Mononuclear cell (primary cell): ENCODE results near the gene KLHL2. TPM values are rescaled to one million over a fixed set of nuclear protein-coding genes. Genes with fewer than 3 reads are reported as not detected.

Experiments
- H3K27me3 ChIP-seq: 2 replicates; pipeline ENCODE4 v1.6.0; 2011; ENCODE audit warnings: low read length, control low read depth; ENCODE audit not compliant: insufficient read depth
- H3K4me1 ChIP-seq: 2 replicates; pipeline ENCODE4 v1.5.1; 2011; ENCODE audit warnings: mild to moderate bottlenecking, low read length, control low read depth; ENCODE audit not compliant: insufficient read depth
- H3K4me3 ChIP-seq: 2 replicates; pipeline ENCODE4 v1.5.1; 2011; ENCODE audit warnings: mild to moderate bottlenecking, low read length, moderate library complexity
- H3K9me3 ChIP-seq: 2 replicates; pipeline ENCODE4 v1.5.1; 2011; ENCODE audit warnings: low read depth, mild to moderate bottlenecking, control low read depth, low read length
- total RNA-seq: library from RNA; depleted of rRNA; stranded (reverse); fragments of >200 nt; gene quantifications from one replicate; pipeline ENCODE4 v1.2.3, GENCODE V29; 2012

Gene KLHL2
- total RNA-seq, 1 donor: 42.2 TPM

DNA sequence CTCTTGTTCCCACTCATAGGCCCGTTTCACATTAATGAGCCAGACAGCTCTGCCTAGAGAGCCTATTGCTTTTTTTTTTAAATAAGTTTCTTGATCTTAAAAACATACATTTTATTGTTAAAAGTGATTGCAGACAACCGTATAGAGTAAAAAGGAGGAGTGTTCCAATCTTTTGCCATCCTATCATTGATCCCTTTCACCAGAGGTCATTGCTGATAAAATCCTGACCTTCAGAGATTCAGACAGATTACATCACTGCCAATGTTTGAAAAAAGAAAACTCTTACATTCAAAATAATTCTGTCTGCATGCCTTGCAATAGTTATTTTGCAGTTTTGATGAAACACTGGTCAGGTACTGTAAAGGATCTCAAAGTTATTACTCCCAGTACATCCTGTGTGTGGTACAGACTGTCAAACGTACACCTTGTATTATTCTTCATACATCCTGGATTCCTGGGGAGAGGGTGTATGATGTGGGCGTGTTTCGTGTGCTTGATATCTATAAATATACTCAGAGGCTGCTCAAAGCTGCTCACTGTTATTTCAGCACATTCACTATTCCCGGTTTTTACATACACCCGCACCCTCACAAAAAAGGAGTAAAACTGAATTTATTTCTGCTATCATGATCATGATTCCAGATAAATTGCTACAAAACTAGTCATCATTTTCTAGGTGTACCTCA, 15.4 kb upstream of the KLHL2 start:
- Histone ChIP-seq H3K4me1 (no peaks in the 10 kb centered on the region), H3K27me3 (no peaks in the 10 kb centered on the region), H3K4me3 (no peak overlapping the region), H3K9me3 (no peaks in the 10 kb centered on the region)

DNA sequence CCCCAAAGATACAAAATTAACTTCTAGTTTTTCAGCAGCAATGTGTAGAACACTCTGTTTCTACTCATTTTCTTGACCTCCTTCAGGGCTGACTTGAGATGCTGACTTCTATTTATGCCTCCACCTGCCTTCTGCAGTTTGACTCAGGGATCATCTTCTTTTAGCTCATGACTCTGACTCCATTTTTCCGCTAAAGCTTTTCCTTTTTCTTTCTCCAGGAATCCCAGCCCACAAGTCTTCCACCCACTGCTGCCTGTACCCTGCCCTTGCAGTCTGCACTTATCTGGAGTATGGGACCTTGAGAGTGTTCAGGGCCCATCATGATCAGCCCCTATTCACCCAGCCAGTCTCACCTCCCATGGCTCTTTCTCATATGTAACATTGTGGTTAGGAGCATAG, 14.9 kb upstream of the KLHL2 start:
- H3K9me3 ChIP-seq: no peaks in the 10 kb centered on the region
- no peaks in the 10 kb centered on the region for H3K27me3 ChIP-seq
- no peak overlapping the region for H3K4me3 ChIP-seq
- H3K4me1 ChIP-seq: no peaks in the 10 kb centered on the region

DNA sequence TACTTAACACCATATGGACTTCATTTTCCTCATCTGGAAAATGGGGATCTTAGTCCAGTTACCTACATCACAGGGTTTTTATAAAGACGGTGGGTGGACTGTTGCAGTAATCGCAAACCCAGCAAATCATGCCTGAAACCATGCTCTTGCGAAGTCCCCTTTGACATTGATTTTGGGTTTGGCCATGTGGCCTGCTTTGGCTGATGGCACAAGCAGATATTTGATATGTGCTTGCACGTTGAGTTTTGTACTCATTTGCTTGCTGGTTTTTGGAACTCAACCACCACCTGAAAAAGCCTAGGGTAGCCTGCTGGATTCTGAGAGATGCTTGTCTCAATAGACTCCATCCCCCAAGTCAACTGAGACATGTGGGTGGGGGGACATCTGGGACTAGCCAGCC, 14.4 kb upstream of the KLHL2 start:
- Histone ChIP-seq H3K4me3 (no peak overlapping the region), H3K9me3 (no peaks in the 10 kb centered on the region), H3K27me3 (no peaks in the 10 kb centered on the region), H3K4me1 (no peaks in the 10 kb centered on the region)

DNA sequence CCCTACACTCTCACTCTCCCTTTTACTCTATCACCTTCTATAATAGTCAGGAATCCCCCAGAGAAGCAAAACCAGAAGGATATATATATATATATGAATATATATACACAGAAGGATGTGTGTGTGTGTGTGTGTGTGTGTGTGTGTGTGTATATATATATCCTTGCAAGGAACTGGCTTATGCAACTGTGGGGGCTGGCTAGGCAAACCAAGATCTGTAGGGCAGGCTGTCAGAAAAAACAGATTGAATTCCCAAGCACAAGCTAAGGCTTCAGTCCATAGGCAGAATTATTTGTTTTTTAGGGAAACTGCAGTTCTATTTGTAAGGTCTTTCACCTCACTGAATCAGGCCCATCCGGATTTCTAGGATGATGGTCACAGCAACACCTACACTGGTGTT, 13.0 kb upstream of the KLHL2 start:
- Histone ChIP-seq H3K4me3 (no peak overlapping the region), H3K9me3 (no peaks in the 10 kb centered on the region), H3K4me1 (no peaks in the 10 kb centered on the region), H3K27me3 (no peaks in the 10 kb centered on the region)

GRCh38 chr4:165198329-165198728, 9.0 kb upstream of the KLHL2 start:
- no peak overlapping the region for H3K4me3 ChIP-seq
- no peaks in the 10 kb centered on the region for H3K4me1 ChIP-seq
- H3K9me3 ChIP-seq: no peaks in the 10 kb centered on the region
- no peaks in the 10 kb centered on the region for H3K27me3 ChIP-seq

DNA sequence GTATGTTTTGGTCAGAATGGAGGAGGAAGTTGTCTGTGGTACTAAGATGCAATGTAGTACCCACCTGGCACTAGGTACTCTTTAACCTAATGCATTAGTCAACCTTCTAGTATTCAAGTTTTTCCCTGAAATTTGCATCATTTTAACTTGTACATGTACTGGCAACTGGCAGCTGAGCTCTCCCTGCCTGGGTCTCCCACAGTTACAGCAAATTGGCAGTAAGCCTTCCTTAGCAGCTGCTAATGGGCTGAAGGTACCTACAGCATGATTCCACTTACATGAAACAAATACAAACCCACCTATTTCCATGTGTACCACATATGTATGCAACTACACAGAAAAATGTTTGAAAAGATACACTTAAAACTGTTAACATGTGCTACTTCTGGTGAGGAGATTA, 8.1 kb upstream of the KLHL2 start:
- Histone ChIP-seq H3K4me3 (no peak overlapping the region), H3K9me3 (no peaks in the 10 kb centered on the region), H3K4me1 (peaks cover 6% of the 10 kb centered on the region)

DNA sequence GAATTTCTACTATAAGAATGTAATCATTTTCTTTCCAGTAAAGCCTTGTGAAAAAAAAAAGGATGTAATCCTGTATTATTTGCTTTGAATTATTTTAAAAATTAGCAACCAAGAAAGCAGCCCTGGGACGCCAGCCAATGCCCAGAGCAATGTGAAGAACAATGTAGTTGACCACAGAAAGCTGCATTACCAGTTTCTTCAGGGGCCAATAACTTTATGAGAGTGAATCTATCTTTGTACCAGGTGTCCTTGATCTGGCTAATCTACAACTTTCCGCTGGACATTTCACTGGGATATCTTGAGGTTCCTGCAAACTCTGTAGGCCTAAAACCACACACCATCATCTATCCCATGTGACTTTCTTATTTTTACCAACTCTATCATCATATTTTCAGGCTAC, 7.6 kb upstream of the KLHL2 start:
- Histone ChIP-seq H3K27me3 (no peaks in the 10 kb centered on the region), H3K4me1 (peaks cover 11% of the 10 kb centered on the region), H3K4me3 (no peak overlapping the region), H3K9me3 (no peaks in the 10 kb centered on the region)

More for the DNA sequence above, 8.1 kb upstream of the KLHL2 start:
- H3K27me3 ChIP-seq: no peaks in the 10 kb centered on the region

DNA sequence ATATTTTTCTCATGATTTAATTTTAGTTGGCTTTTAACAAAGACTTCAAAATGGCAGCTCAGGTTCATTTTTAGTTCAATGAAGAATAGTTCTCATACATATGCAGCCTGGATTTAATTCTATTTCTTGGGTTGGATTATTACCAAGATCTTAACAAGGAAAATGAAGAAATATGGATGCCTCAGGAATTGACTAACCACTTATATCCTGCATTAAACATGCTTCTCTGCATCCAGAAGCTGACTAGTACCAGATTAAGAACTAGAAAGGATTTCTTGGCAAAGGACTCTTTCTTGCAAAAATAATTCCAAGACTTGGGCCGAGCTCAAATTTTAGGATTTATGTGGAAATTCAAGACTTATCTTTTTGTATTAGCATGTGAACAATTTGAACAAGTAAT, 5.6 kb upstream of the KLHL2 start:
- Histone ChIP-seq H3K4me1 (peaks cover 32% of the 10 kb centered on the region), H3K4me3 (no peak overlapping the region), H3K9me3 (no peaks in the 10 kb centered on the region), H3K27me3 (no peaks in the 10 kb centered on the region)

DNA sequence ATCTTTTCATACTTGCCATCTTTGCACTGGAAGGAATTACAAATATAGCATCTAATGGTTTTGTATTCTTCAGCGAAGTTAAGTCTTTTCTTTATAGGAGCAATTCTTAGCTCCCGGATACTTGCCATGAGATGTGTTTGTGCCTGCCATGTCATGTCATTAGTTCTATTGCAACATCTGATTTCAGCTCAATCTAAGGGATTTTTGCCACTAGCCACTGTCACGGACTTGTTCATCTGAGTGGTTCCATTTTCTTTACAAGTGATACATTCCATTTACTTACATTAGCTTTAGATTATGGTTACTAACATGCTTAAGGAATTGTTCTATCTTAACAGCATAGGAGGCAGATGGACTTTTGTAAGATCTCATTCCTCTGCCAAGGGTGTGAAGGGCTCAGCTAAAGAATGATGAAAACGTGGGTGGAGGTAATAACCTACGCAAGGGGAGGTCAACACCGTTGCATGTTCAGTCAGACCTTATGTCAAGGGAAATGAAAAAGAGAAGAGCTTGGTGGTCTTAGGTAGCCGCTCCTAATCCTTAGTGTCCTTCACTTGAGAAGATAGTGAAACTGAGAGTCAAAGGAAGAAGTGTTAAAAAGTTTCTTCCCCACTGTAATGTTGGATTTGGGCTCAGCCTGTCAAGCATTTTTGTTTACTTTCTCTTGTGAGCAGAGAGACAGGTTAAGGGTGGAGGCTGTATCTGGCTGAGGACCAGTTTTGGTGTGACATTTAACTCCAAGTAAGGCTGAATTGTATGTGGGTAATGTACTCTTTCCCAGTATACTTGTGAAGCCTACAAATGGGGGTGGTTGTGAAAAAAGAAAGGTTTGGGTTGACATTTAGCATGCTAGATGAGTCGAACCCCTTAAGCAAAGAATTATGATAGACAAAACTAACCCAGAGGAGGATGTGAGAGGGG, 3.6 kb upstream of the KLHL2 start:
- Histone ChIP-seq H3K4me3 (no peak overlapping the region), H3K4me1 (peaks cover 42% of the 10 kb centered on the region), H3K9me3 (no peaks in the 10 kb centered on the region), H3K27me3 (no peaks in the 10 kb centered on the region)

DNA sequence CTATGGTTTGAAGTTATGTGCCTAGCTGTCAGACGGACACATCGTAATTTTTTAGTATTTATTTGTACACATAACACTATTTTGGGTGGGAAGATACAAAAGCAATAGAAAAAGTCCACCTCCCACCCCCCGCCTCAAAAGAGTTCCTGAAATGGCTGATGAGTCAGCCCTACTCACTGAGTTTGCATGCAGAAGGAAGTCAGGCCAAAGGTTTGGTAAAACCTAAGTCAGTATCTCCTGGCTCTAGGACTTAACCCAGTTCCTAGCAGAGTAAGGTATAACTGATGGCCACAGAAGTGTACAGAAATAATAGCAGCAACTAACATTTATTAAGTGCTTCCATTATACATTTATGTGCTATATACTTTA, 2.9 kb upstream of the KLHL2 start:
- H3K4me1 ChIP-seq: peaks cover 48% of the 10 kb centered on the region
- H3K27me3 ChIP-seq: no peaks in the 10 kb centered on the region
- H3K9me3 ChIP-seq: no peaks in the 10 kb centered on the region
- no peak overlapping the region for H3K4me3 ChIP-seq

DNA sequence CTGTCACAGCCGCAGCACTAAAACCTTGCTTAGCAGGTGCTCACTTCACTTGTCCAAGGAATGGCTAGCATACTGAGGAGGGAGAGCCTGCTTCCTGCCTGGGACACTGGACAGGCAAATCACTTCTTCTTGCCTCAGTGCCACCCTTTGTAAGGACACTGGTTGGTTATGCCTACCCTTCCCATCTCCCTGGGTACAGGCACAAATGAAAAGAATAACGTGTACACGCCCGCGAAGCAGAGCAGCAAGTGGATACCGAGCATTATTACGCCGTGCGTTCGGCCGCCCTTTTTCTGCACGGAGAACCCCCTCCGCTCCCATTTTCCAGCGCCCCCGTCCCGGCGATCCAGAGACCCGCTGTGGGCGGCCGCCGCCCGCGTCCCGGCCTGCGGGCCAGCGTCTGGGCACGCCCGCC, 338 bp upstream of the KLHL2 start:
- Histone ChIP-seq H3K9me3 (no peaks in the 10 kb centered on the region), H3K4me3 (peak overlapping the region; percentile 69), H3K27me3 (no peaks in the 10 kb centered on the region), H3K4me1 (peaks cover 61% of the 10 kb centered on the region)

DNA sequence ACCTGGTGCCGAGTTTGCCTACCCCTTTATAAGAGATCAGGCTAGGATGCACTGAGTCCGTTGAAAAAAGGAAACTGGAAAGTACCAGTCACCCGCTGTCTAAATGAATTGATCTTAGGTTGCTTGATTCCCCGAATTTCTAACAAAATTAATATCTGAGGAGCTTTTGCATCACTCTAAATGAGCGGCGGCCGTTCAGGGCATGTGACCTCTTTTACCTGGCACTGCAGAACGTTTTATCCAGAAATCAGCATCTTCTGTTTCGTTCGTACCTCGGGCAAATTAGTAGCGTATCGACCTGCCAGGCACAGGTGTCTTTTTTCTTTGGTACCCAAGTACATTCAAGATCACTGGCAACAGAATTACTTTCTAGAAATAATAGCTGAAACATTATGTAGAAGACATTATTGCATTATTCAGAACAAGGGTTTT, 876 bp downstream of the KLHL2 start:
- no peaks in the 10 kb centered on the region for H3K9me3 ChIP-seq
- peaks cover 61% of the 10 kb centered on the region for H3K4me1 ChIP-seq
- no peaks in the 10 kb centered on the region for H3K27me3 ChIP-seq
- H3K4me3 ChIP-seq: peak overlapping the region; percentile 69

GRCh38 chr4:165208741-165209388, 1.5 kb downstream of the KLHL2 start:
- Histone ChIP-seq H3K27me3 (no peaks in the 10 kb centered on the region), H3K9me3 (no peaks in the 10 kb centered on the region), H3K4me1 (peaks cover 59% of the 10 kb centered on the region), H3K4me3 (no peak overlapping the region)

DNA sequence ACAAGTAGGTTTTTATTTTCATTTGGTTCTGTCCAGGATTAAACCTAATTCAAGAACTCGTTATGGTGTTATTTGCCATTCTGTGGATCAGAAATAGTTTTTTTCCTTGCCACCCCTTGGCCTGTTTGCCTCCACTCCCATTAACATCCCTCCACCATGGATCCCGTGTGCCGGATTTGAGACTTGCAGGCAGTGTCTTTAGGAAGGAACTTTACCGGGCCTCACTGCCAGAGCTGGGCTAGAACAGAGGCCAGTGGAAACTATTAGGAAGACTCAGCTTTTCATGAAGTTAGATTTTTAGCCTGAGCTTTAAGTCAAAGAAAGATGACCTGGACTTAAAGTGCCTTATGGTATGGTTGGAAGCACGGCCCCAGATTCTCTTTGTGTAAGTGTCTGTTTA, 2.4 kb downstream of the KLHL2 start:
- peaks cover 57% of the 10 kb centered on the region for H3K4me1 ChIP-seq
- no peak overlapping the region for H3K4me3 ChIP-seq
- H3K9me3 ChIP-seq: no peaks in the 10 kb centered on the region
- no peaks in the 10 kb centered on the region for H3K27me3 ChIP-seq

DNA sequence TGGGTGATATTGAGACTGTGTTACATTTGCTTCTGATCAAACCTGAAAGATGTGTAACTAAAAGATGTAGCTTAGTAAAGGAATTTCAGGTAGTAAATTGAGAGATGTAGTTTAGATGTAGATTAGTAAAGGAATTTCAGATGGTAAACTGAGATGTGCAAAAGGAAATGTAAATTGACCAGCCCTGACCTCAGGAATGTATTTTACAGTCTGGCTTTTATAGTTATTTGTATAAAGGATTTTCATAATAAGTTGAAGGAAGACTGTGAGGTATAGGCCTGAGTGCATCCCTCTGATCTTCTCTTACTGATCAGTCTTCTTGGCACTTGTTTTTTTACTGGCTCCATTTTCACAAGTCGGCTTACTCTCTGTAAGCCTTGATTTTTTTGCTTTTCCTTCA, 3.2 kb downstream of the KLHL2 start:
- Histone ChIP-seq H3K9me3 (no peaks in the 10 kb centered on the region), H3K27me3 (no peaks in the 10 kb centered on the region), H3K4me1 (peaks cover 53% of the 10 kb centered on the region), H3K4me3 (no peak overlapping the region)
